ENCODE results near the gene GPR137B. TPM values are rescaled to one million over a fixed set of nuclear protein-coding genes. Genes with fewer than 3 reads are reported as not detected.

The GPR137B gene
- polyA plus RNA-seq, 1 donor from 2014 or later = 8.2 TPM

DNA sequence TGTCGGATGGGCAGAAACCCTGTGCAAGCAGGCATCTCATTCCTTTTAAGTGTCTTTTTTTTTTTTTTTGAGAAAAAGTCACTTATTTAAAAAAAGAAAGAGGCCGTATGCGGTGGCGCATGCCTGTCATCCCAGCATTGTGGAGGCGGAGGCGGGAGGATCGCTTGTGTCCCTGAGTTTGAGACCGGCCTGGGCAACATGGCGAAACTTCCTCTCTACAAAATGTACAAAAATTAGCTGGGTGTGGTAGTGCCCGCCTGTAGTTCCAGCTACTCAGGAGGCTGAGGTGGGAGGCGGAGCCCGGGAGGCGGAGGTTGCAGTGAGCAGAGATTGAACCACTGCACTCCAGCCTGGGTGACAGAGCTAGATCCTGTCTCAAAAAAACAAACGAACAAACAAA lies 1.7 kb downstream of the GPR137B start:
- TF ChIP-seq POLR2AphosphoS5 (IDR thresholded peaks at IDR 0.05) = no peak
- TF ChIP-seq SMC3 (conservative IDR thresholded peaks at IDR 0.05; ENCODE audit: poor library complexity) = no peak
- TF ChIP-seq, protein P1, sequence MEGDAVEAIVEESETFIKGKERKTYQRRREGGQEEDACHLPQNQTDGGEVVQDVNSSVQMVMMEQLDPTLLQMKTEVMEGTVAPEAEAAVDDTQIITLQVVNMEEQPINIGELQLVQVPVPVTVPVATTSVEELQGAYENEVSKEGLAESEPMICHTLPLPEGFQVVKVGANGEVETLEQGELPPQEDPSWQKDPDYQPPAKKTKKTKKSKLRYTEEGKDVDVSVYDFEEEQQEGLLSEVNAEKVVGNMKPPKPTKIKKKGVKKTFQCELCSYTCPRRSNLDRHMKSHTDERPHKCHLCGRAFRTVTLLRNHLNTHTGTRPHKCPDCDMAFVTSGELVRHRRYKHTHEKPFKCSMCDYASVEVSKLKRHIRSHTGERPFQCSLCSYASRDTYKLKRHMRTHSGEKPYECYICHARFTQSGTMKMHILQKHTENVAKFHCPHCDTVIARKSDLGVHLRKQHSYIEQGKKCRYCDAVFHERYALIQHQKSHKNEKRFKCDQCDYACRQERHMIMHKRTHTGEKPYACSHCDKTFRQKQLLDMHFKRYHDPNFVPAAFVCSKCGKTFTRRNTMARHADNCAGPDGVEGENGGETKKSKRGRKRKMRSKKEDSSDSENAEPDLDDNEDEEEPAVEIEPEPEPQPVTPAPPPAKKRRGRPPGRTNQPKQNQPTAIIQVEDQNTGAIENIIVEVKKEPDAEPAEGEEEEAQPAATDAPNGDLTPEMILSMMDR (IDR thresholded peaks at IDR 0.05; ENCODE audit: poor library complexity, severe bottlenecking) = no peak
- TF ChIP-seq, protein P2, sequence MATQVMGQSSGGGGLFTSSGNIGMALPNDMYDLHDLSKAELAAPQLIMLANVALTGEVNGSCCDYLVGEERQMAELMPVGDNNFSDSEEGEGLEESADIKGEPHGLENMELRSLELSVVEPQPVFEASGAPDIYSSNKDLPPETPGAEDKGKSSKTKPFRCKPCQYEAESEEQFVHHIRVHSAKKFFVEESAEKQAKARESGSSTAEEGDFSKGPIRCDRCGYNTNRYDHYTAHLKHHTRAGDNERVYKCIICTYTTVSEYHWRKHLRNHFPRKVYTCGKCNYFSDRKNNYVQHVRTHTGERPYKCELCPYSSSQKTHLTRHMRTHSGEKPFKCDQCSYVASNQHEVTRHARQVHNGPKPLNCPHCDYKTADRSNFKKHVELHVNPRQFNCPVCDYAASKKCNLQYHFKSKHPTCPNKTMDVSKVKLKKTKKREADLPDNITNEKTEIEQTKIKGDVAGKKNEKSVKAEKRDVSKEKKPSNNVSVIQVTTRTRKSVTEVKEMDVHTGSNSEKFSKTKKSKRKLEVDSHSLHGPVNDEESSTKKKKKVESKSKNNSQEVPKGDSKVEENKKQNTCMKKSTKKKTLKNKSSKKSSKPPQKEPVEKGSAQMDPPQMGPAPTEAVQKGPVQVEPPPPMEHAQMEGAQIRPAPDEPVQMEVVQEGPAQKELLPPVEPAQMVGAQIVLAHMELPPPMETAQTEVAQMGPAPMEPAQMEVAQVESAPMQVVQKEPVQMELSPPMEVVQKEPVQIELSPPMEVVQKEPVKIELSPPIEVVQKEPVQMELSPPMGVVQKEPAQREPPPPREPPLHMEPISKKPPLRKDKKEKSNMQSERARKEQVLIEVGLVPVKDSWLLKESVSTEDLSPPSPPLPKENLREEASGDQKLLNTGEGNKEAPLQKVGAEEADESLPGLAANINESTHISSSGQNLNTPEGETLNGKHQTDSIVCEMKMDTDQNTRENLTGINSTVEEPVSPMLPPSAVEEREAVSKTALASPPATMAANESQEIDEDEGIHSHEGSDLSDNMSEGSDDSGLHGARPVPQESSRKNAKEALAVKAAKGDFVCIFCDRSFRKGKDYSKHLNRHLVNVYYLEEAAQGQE (IDR thresholded peaks at IDR 0.05; ENCODE audit: borderline replicate concordance) = no peak
- TF ChIP-seq EP300 (conservative IDR thresholded peaks at IDR 0.05; ENCODE audit: poor library complexity, severe bottlenecking) = no peak
- Histone ChIP-seq H3K4me2 (ENCODE audit: low read length) (peak overlapping the region; percentile 72), H4K20me1 (ENCODE audit: insufficient read depth) (no peaks in the 10 kb centered on the region), H3K36me3 (ENCODE audit: insufficient read depth, low read length) (no peaks in the 10 kb centered on the region), H3K4me3 (ENCODE audit: low read length) (peak overlapping the region; percentile 92), H3K27ac (ENCODE audit: low read length) (no peak overlapping the region), H2AFZ (ENCODE audit: low read depth, low read length) (no peak overlapping the region), H3F3A (ENCODE audit: insufficient read depth, low read length, poor library complexity, severe bottlenecking) (no peaks in the 10 kb centered on the region), H3K27me3 (ENCODE audit: insufficient read depth, low read depth, low read length) (peaks cover 28% of the 10 kb centered on the region), H3K9me2 (ENCODE audit: insufficient read depth, low read length) (no peaks in the 10 kb centered on the region), H3K79me2 (replicated peaks; ENCODE audit: insufficient read depth, low read length) (peaks cover 5% of the 10 kb centered on the region), H3K9me3 (ENCODE audit: low read length) (no peaks in the 10 kb centered on the region), H3K9ac (ENCODE audit: low read length) (peak overlapping the region; percentile 68)

DNA sequence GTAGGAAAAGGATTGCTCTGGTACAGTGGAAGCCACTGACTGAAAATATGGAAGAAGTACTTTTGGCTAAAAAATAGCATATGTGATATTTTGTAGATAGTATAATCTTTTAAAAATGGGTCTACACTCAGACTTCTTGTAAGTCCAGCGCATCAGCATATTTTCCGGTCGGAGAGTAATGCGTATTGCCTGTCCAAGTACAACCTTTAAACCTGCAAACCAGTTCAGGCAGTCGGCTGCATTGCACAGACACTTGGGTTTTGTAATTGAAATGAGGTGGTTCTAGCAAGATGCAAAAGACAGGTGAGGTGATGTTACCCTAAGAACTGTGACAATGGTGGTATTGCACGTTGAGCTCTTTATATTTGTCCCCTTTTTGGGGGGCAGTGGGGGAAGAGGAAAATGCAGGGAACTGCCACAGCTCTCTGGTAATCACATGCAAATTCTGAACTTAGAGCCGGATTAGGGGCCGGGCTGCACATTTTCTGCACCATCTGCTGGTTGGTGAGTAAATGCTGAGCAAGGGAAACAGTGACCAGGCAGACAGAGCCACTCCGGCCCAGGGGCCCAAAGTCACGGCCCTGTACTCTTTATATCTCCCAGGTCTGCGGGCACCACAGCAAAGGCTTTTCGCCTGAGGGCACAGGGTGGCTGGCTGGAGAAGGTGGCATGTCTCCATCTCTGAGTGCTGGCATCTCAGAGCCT lies 2.3 kb downstream of the GPR137B start:
- H3K9me3 ChIP-seq (ENCODE audit: low read length) = no peaks in the 10 kb centered on the region
- no peak overlapping the region for H2AFZ ChIP-seq (ENCODE audit: low read depth, low read length)
- no peaks in the 10 kb centered on the region for H3K9me2 ChIP-seq (ENCODE audit: insufficient read depth, low read length)
- peaks cover 5% of the 10 kb centered on the region for H3K79me2 ChIP-seq (replicated peaks; ENCODE audit: insufficient read depth, low read length)
- peaks cover 22% of the 10 kb centered on the region for H3K27me3 ChIP-seq (ENCODE audit: insufficient read depth, low read depth, low read length)
- no peak overlapping the region for H3K27ac ChIP-seq (ENCODE audit: low read length)
- TF ChIP-seq MXI1 (conservative IDR thresholded peaks at IDR 0.05; ENCODE audit: poor library complexity, severe bottlenecking) (no peak), RAD21 (conservative IDR thresholded peaks at IDR 0.05) (no peak), SMC3 (conservative IDR thresholded peaks at IDR 0.05; ENCODE audit: poor library complexity) (no peak), TAF1 (IDR thresholded peaks at IDR 0.05; ENCODE audit: low read depth) (no peak), EZH2 (IDR thresholded peaks at IDR 0.05; ENCODE audit: borderline replicate concordance, insufficient read depth, low read length, poor library complexity, severe bottlenecking) (no peak), EP300 (conservative IDR thresholded peaks at IDR 0.05; ENCODE audit: poor library complexity, severe bottlenecking) (no peak), POLR2AphosphoS5 (IDR thresholded peaks at IDR 0.05) (no peak)
- TF ChIP-seq, protein P2 (IDR thresholded peaks at IDR 0.05; ENCODE audit: borderline replicate concordance) = no peak
- TF ChIP-seq, protein P1 (IDR thresholded peaks at IDR 0.05; ENCODE audit: poor library complexity, severe bottlenecking) = no peak
- H3K4me2 ChIP-seq (ENCODE audit: low read length) = peak overlapping the region; percentile 72
- H3K9ac ChIP-seq (ENCODE audit: low read length) = no peak overlapping the region
- peak overlapping the region; percentile 92 for H3K4me3 ChIP-seq (ENCODE audit: low read length)
- H4K20me1 ChIP-seq (ENCODE audit: insufficient read depth) = no peaks in the 10 kb centered on the region
- no peaks in the 10 kb centered on the region for H3K36me3 ChIP-seq (ENCODE audit: insufficient read depth, low read length)
- H3F3A ChIP-seq (ENCODE audit: insufficient read depth, low read length, poor library complexity, severe bottlenecking) = no peaks in the 10 kb centered on the region
